ENCODE data around the gene RARB.

RARB gene

DNA sequence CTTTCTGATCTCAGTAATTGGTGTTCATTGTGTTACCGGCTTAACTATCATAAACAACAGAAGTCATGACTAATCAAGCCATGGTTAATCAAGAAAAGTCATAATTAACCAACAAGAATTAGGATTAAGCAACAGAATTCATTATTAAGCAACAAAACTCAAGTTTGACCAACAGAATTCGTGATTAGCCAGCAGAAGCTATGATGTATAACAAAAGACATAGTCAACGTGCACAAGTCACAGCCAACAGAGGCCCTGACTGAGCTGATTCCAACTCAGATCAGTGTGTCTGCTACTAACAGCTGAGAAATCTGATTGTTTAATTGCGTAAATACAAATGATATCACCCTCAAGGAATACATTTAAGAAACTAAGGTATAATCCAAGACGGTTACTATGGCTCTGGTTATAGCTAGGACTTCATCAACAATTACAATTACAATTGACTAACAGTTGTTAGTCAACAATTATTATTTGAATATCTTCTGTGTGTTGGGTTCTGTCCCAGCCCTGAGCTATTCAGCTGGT lies 67.7 kb downstream of the RARB start:
- no peaks in the 10 kb centered on the region for H3K4me1 ChIP-seq (ENCODE audit: control insufficient read depth in 1 of 2, insufficient read depth in 2 of 2, low read length in 2 of 2)
- no peaks in the 10 kb centered on the region for H3K27me3 ChIP-seq (ENCODE audit: control insufficient read depth in 1 of 2, insufficient read depth in 2 of 2, low read length in 2 of 2)
- H3K9ac ChIP-seq (ENCODE audit: low read depth in 1 of 2, low read length in 2 of 2), result no peak overlapping the region
- no peak overlapping the region for H3K27ac ChIP-seq (ENCODE audit: low read depth, low read length)
- H3K4me3 ChIP-seq (ENCODE audit: low read depth in 1 of 2, low read length in 2 of 2), result no peak overlapping the region
- no peaks in the 10 kb centered on the region for H3K36me3 ChIP-seq (ENCODE audit: control insufficient read depth in 1 of 2, insufficient read depth in 2 of 2, low read length in 2 of 2)
- peaks cover 9 to 30% of the 10 kb centered on the region in 2 donors for H3K9me3 ChIP-seq (ENCODE audit: control insufficient read depth in 1 of 2, low read length in 2 of 2)

DNA sequence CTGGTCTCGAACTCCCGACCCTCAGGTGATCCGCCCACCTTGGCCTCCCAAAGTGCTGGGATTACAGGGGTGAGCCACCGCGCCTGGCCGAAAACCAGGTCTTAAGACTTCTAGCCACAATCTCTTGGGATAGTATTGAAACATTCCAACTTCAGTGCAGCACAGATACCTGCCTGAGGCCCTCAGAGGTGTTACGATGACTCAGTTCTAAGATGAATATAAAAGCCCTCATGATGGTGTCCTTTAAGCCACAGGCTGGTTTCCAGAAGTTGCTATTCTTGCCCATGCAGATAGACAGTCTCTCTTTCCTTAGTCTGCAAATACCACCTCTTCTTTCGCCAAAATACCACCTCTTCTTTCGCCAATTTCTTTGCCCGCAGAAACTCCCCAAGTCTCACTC lies 69.0 kb downstream of the RARB start:
- no peak overlapping the region for H3K27ac ChIP-seq (ENCODE audit: low read depth, low read length)
- no peaks in the 10 kb centered on the region for H3K4me1 ChIP-seq (ENCODE audit: control insufficient read depth in 1 of 2, insufficient read depth in 2 of 2, low read length in 2 of 2)
- no peak overlapping the region for H3K9ac ChIP-seq (ENCODE audit: low read depth in 1 of 2, low read length in 2 of 2)
- H3K9me3 ChIP-seq (ENCODE audit: control insufficient read depth in 1 of 2, low read length in 2 of 2), result peaks cover 9 to 30% of the 10 kb centered on the region in 2 donors
- H3K36me3 ChIP-seq (ENCODE audit: control insufficient read depth in 1 of 2, insufficient read depth in 2 of 2, low read length in 2 of 2), result no peaks in the 10 kb centered on the region
- no peak overlapping the region for H3K4me3 ChIP-seq (ENCODE audit: low read depth in 1 of 2, low read length in 2 of 2)
- no peaks in the 10 kb centered on the region for H3K27me3 ChIP-seq (ENCODE audit: control insufficient read depth in 1 of 2, insufficient read depth in 2 of 2, low read length in 2 of 2)

DNA sequence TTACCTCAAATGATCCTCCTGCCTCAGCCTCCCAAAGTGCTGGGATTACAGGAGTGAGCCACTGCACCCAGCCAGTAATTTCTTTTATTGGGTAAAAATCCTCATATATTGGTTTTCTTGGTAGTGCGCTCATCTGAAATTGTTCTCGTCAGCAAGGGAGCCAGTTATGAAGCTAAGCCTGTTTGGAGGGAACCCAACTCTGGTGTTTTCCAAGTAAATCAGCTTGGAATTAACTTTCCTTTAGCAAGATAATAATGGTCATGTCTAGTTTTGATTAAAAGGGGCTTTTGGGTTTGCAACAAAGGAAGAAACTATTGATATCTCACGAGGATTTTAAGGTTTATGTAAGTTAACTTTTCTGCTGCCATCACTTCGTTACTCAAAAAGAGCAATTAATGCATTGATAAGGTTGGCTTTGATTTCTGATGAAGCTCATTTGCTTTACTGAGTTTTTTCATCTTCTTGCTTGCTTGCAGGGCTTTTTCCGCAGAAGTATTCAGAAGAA lies 72.7 kb downstream of the RARB start:
- H3K36me3 ChIP-seq (ENCODE audit: control insufficient read depth in 1 of 2, insufficient read depth in 2 of 2, low read length in 2 of 2), result no peaks in the 10 kb centered on the region
- peaks cover 0 to 5% of the 10 kb centered on the region in 2 donors for H3K9me3 ChIP-seq (ENCODE audit: control insufficient read depth in 1 of 2, low read length in 2 of 2)
- no peaks in the 10 kb centered on the region for H3K27me3 ChIP-seq (ENCODE audit: control insufficient read depth in 1 of 2, insufficient read depth in 2 of 2, low read length in 2 of 2)
- H3K9ac ChIP-seq (ENCODE audit: low read depth in 1 of 2, low read length in 2 of 2), result no peak overlapping the region
- H3K4me1 ChIP-seq (ENCODE audit: control insufficient read depth in 1 of 2, insufficient read depth in 2 of 2, low read length in 2 of 2), result no peaks in the 10 kb centered on the region
- H3K4me3 ChIP-seq (ENCODE audit: low read depth in 1 of 2, low read length in 2 of 2), result no peak overlapping the region
- H3K27ac ChIP-seq (ENCODE audit: low read depth, low read length), result no peak overlapping the region

DNA sequence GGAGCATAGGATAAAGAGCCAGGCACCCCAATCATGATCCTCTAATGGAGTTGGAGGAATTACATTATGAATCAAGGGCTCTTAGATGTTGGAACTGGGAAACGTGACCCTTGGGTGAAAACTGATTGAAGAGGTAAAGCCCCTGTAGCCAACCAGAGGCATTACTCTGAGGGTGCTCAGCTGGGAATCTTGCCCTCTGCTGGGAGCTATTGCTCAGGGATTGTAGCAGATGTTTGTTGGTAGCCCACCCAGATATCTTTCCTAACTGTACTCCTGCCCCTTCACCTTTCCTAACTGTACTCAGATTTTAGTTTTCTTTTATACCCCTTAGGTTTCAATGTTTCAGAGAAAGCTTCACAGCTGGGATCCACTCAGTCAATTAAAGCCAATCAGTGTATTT lies 74.2 kb downstream of the RARB start:
- H3K36me3 ChIP-seq (ENCODE audit: control insufficient read depth in 1 of 2, insufficient read depth in 2 of 2, low read length in 2 of 2), result no peaks in the 10 kb centered on the region
- no peak overlapping the region for H3K27ac ChIP-seq (ENCODE audit: low read depth, low read length)
- H3K9ac ChIP-seq (ENCODE audit: low read depth in 1 of 2, low read length in 2 of 2), result no peak overlapping the region
- H3K4me1 ChIP-seq (ENCODE audit: control insufficient read depth in 1 of 2, insufficient read depth in 2 of 2, low read length in 2 of 2), result no peaks in the 10 kb centered on the region
- H3K27me3 ChIP-seq (ENCODE audit: control insufficient read depth in 1 of 2, insufficient read depth in 2 of 2, low read length in 2 of 2), result no peaks in the 10 kb centered on the region
- no peak overlapping the region for H3K4me3 ChIP-seq (ENCODE audit: low read depth in 1 of 2, low read length in 2 of 2)
- no peaks in the 10 kb centered on the region for H3K9me3 ChIP-seq (ENCODE audit: control insufficient read depth in 1 of 2, low read length in 2 of 2)

DNA sequence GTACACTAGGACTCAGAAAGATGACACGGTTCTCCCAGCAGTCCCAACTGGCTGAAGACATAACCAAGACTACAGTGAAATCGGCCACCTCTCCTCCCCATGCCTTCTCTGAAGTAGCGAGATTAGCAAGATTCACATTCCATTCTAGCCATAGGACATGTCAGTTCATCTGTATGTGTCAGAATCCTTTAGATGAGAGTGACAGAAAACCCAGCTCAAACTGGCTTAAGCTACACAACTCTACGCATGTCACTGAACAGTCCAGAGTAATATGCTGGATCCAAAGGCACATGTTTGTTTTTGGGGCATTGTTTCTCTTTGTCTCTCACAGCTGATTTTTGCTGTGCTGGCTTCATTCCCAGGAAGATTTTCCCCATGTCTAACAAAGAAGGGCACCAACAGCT lies 75.8 kb downstream of the RARB start:
- Histone ChIP-seq H3K36me3 (ENCODE audit: control insufficient read depth in 1 of 2, insufficient read depth in 2 of 2, low read length in 2 of 2) (no peaks in the 10 kb centered on the region), H3K4me3 (ENCODE audit: low read depth in 1 of 2, low read length in 2 of 2) (no peak overlapping the region), H3K9ac (ENCODE audit: low read depth in 1 of 2, low read length in 2 of 2) (no peak overlapping the region), H3K27ac (ENCODE audit: low read depth, low read length) (no peak overlapping the region), H3K27me3 (ENCODE audit: control insufficient read depth in 1 of 2, insufficient read depth in 2 of 2, low read length in 2 of 2) (no peaks in the 10 kb centered on the region), H3K4me1 (ENCODE audit: control insufficient read depth in 1 of 2, insufficient read depth in 2 of 2, low read length in 2 of 2) (no peaks in the 10 kb centered on the region), H3K9me3 (ENCODE audit: control insufficient read depth in 1 of 2, low read length in 2 of 2) (no peaks in the 10 kb centered on the region)

DNA sequence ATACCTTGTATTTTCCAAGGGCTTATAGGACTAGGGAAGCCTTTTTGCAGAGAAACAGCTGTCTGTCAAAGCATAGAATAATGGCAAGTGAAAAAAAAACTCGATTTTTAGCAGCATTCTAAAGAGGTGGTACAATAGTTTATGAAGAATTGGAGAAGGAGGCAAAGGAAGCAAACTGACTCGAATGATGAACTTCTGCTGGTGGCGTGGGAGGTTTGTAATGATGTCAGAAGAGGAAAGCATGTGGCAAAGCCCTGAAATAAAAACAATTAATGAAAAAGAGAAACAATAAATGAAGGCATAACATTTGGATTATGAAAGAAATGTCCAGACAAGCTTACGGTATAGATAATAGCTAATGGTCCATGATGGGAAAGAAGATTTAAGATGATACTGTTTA lies 77.5 kb downstream of the RARB start:
- no peaks in the 10 kb centered on the region for H3K27me3 ChIP-seq (ENCODE audit: control insufficient read depth in 1 of 2, insufficient read depth in 2 of 2, low read length in 2 of 2)
- H3K9ac ChIP-seq (ENCODE audit: low read depth in 1 of 2, low read length in 2 of 2), result no peak overlapping the region
- no peaks in the 10 kb centered on the region for H3K36me3 ChIP-seq (ENCODE audit: control insufficient read depth in 1 of 2, insufficient read depth in 2 of 2, low read length in 2 of 2)
- no peak overlapping the region for H3K27ac ChIP-seq (ENCODE audit: low read depth, low read length)
- no peak overlapping the region for H3K4me3 ChIP-seq (ENCODE audit: low read depth in 1 of 2, low read length in 2 of 2)
- H3K4me1 ChIP-seq (ENCODE audit: control insufficient read depth in 1 of 2, insufficient read depth in 2 of 2, low read length in 2 of 2), result no peaks in the 10 kb centered on the region
- no peaks in the 10 kb centered on the region for H3K9me3 ChIP-seq (ENCODE audit: control insufficient read depth in 1 of 2, low read length in 2 of 2)

DNA sequence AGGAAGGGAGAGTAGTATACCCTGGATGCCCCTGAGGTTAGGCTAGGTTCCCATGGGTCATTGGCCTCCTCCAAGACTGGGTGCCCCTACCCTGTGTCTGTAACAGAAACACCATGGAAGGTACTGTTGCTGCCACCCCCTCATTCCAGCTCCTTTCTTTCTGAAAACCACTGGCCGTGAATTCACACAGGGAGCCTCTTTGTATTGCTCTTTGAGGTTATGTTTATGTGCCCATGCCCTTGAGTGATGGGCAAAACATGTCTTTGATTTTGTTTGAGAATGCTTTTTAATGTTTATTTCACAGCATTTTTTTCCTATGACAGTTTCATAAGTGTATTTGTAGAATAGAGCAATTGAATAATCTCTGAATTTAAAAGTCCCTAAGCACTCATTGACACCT lies 79.7 kb downstream of the RARB start:
- Histone ChIP-seq H3K9me3 (ENCODE audit: control insufficient read depth in 1 of 2, low read length in 2 of 2) (no peaks in the 10 kb centered on the region), H3K4me3 (ENCODE audit: low read depth in 1 of 2, low read length in 2 of 2) (no peak overlapping the region), H3K27ac (ENCODE audit: low read depth, low read length) (no peak overlapping the region), H3K27me3 (ENCODE audit: control insufficient read depth in 1 of 2, insufficient read depth in 2 of 2, low read length in 2 of 2) (no peaks in the 10 kb centered on the region), H3K36me3 (ENCODE audit: control insufficient read depth in 1 of 2, insufficient read depth in 2 of 2, low read length in 2 of 2) (no peaks in the 10 kb centered on the region), H3K9ac (ENCODE audit: low read depth in 1 of 2, low read length in 2 of 2) (no peak overlapping the region), H3K4me1 (ENCODE audit: control insufficient read depth in 1 of 2, insufficient read depth in 2 of 2, low read length in 2 of 2) (no peaks in the 10 kb centered on the region)

DNA sequence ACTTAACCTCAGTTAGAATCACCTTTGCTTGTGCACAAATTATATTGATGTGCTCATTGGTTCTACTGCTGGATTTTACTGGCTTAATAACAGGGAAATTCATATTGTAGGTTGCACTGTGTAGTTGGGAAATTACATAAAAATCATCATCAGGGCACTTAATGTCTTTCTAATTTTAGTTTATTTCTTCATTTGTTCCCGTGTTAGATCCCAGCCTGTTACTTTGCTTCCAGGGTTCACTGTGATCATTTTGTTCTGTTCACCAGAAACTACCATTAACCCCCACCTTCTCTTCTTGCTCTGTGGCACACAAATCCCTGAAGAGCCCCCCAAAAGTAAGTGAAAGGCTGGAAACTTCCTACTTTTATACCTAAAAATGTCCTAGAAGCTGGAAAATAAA lies 80.4 kb downstream of the RARB start:
- Histone ChIP-seq H3K27ac (ENCODE audit: low read depth, low read length) (no peak overlapping the region), H3K9ac (ENCODE audit: low read depth in 1 of 2, low read length in 2 of 2) (no peak overlapping the region), H3K4me1 (ENCODE audit: control insufficient read depth in 1 of 2, insufficient read depth in 2 of 2, low read length in 2 of 2) (no peaks in the 10 kb centered on the region), H3K4me3 (ENCODE audit: low read depth in 1 of 2, low read length in 2 of 2) (no peak overlapping the region), H3K9me3 (ENCODE audit: control insufficient read depth in 1 of 2, low read length in 2 of 2) (no peaks in the 10 kb centered on the region), H3K36me3 (ENCODE audit: control insufficient read depth in 1 of 2, insufficient read depth in 2 of 2, low read length in 2 of 2) (no peaks in the 10 kb centered on the region), H3K27me3 (ENCODE audit: control insufficient read depth in 1 of 2, insufficient read depth in 2 of 2, low read length in 2 of 2) (no peaks in the 10 kb centered on the region)

DNA sequence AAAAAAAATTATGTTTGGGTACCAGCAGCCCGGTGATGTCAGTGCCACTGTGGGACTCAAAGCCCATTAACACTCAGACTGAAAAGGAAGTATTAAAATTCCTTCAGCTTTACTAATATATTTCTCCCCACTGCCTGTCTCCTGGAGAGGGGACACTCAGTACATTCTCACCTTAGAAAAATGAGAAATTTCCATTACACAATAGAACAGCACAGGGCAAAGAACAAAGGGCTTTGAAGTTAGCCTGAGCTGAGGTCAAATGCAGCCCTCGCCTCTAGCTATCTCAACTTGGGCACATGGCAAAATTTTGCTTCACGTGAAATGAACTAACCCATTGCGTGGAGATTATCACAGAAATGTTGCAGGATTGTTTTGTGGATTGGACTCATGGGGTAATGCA lies 80.8 kb downstream of the RARB start:
- H3K9ac ChIP-seq (ENCODE audit: low read depth in 1 of 2, low read length in 2 of 2), result no peak overlapping the region
- no peak overlapping the region for H3K4me3 ChIP-seq (ENCODE audit: low read depth in 1 of 2, low read length in 2 of 2)

DNA sequence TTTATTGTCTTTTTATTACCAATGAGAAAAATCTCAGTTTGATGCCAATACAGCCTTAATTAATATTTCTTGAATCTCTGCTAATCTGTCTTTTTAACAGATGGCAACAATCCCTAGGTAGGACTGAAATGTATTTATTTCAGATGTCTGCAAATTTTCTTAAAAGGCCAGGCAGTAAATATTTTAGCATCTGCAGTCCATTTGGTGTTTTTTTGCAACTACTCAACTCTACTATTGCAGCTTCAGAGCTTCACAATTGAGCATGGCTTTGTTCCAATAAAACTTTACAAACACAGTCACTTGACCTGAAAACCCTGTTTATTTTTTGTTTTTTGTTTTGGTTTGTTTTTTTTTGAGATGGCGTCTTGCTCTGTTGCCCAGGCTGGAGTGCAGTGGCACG lies 82.7 kb downstream of the RARB start:
- H3K4me1 ChIP-seq (ENCODE audit: control insufficient read depth in 1 of 2, insufficient read depth in 2 of 2, low read length in 2 of 2), result no peaks in the 10 kb centered on the region
- H3K9me3 ChIP-seq (ENCODE audit: control insufficient read depth in 1 of 2, low read length in 2 of 2), result no peaks in the 10 kb centered on the region
- no peak overlapping the region for H3K9ac ChIP-seq (ENCODE audit: low read depth in 1 of 2, low read length in 2 of 2)
- H3K4me3 ChIP-seq (ENCODE audit: low read depth in 1 of 2, low read length in 2 of 2), result no peak overlapping the region
- no peaks in the 10 kb centered on the region for H3K27me3 ChIP-seq (ENCODE audit: control insufficient read depth in 1 of 2, insufficient read depth in 2 of 2, low read length in 2 of 2)
- no peak overlapping the region for H3K27ac ChIP-seq (ENCODE audit: low read depth, low read length)
- H3K36me3 ChIP-seq (ENCODE audit: control insufficient read depth in 1 of 2, insufficient read depth in 2 of 2, low read length in 2 of 2), result no peaks in the 10 kb centered on the region

More for the DNA sequence above, 80.8 kb downstream of the RARB start:
- Histone ChIP-seq H3K4me1 (ENCODE audit: control insufficient read depth in 1 of 2, insufficient read depth in 2 of 2, low read length in 2 of 2) (no peaks in the 10 kb centered on the region), H3K27me3 (ENCODE audit: control insufficient read depth in 1 of 2, insufficient read depth in 2 of 2, low read length in 2 of 2) (no peaks in the 10 kb centered on the region), H3K9me3 (ENCODE audit: control insufficient read depth in 1 of 2, low read length in 2 of 2) (no peaks in the 10 kb centered on the region), H3K36me3 (ENCODE audit: control insufficient read depth in 1 of 2, insufficient read depth in 2 of 2, low read length in 2 of 2) (no peaks in the 10 kb centered on the region), H3K27ac (ENCODE audit: low read depth, low read length) (no peak overlapping the region)
